Measurements from ENCODE around the gene CPN2. TPM values are rescaled to one million over a fixed set of nuclear protein-coding genes. Genes with fewer than 3 reads are reported as not detected.

Gene CPN2
- total RNA-seq, 1 experiment from 2014 or later, result 0.09 TPM

- Mint-ChIP-seq H3K27me3 (ENCODE audit: low read depth) (peaks cover 6% of the 10 kb centered on the region), H3K4me1 (peaks cover 47% of the 10 kb centered on the region), H3K27ac (no peak overlapping the region), H3K36me3 (no peaks in the 10 kb centered on the region; the same call in 1 of the 2 replicates), H3K4me3 (no peak overlapping the region), H3K9me3 (0 out of 2 replicates have a peak, but pooled peaks cover 3% of the 10 kb centered on the region)
- ATAC-seq (no peak), DNase-seq (ENCODE audit: low spot score) (no peak)
- CTCF ChIA-PET, result interaction anchor here (0.8 to 5.6 kb wide), 10 partner anchors 9 to 162 kb away, joined by 3 to 52 read pairs (median 5); partner anchors contain the start of gene HES1
- TF ChIP-seq PRRX2 (CRISPR knock-in tag; IDR thresholded peaks at IDR 0.05) (no peak), ZMAT4 (CRISPR knock-in tag; IDR thresholded peaks at IDR 0.05) (no peak), CREB1 (CRISPR knock-in tag; IDR thresholded peaks at IDR 0.05) (no peak), ZNF532 (CRISPR knock-in tag; IDR thresholded peaks at IDR 0.05; ENCODE audit: borderline replicate concordance) (no peak), ERG (CRISPR knock-in tag; IDR thresholded peaks at IDR 0.05) (no peak), SMAD3 (CRISPR knock-in tag; IDR thresholded peaks at IDR 0.05; ENCODE audit: borderline replicate concordance) (no peak), JUN (CRISPR knock-in tag; IDR thresholded peaks at IDR 0.05) (no peak), SOX15 (CRISPR knock-in tag; IDR thresholded peaks at IDR 0.05) (no peak), TP53 (CRISPR knock-in tag; IDR thresholded peaks at IDR 0.05) (no peak), FOXK1 (CRISPR knock-in tag; IDR thresholded peaks at IDR 0.05) (no peak), HMGXB4 (CRISPR knock-in tag; IDR thresholded peaks at IDR 0.05) (no peak), ELF4 (CRISPR knock-in tag; IDR thresholded peaks at IDR 0.05; ENCODE audit: low read depth) (no peak), ZNF671 (CRISPR knock-in tag; IDR thresholded peaks at IDR 0.05) (no peak), ARID4B (CRISPR knock-in tag; IDR thresholded peaks at IDR 0.05; ENCODE audit: borderline replicate concordance) (no peak), MXD4 (CRISPR knock-in tag; IDR thresholded peaks at IDR 0.05; ENCODE audit: borderline replicate concordance) (no peak), ATF1 (CRISPR knock-in tag; IDR thresholded peaks at IDR 0.05) (no peak), IRF1 (CRISPR knock-in tag; IDR thresholded peaks at IDR 0.05) (no peak), ZNF425 (CRISPR knock-in tag; conservative IDR thresholded peaks at IDR 0.05) (no peak), ESRRA (CRISPR knock-in tag; IDR thresholded peaks at IDR 0.05; ENCODE audit: borderline replicate concordance) (no peak), ZNF232 (CRISPR knock-in tag; IDR thresholded peaks at IDR 0.05) (no peak)
- POLR2A ChIA-PET, result interaction anchor here (0.5 to 2.3 kb wide), 6 partner anchors 11 to 162 kb away, joined by 3 to 10 read pairs (median 4); partner anchors contain the start of gene HES1
These were observed 52.5 kb downstream of the CPN2 start for GRCh38 chr3:194298331-194299227.

Data from WTC11 (cell line).